Fibroblast of pulmonary artery (primary cell): ENCODE data around the gene LMOD2.

Experiments used
- DNase-seq: peaks from one replicate; pipeline ENCODE4 v3.0.0-alpha.2; 2010; ENCODE audit warnings: low read depth
- H3K4me3 ChIP-seq: replicated peaks from 2 replicates; pipeline ENCODE4 v1.5.1; 2011; ENCODE audit warnings: low read depth, mild to moderate bottlenecking, control low read depth, low read length, moderate library complexity
- TF ChIP-seq, protein P1 (sequence below): IDR thresholded peaks from 2 replicates; pipeline ENCODE4 v1.5.1; 2011; ENCODE audit warnings: mild to moderate bottlenecking, control low read depth, low read length, inconsistent platforms; ENCODE audit errors: missing control alignments

Gene LMOD2

DNA sequence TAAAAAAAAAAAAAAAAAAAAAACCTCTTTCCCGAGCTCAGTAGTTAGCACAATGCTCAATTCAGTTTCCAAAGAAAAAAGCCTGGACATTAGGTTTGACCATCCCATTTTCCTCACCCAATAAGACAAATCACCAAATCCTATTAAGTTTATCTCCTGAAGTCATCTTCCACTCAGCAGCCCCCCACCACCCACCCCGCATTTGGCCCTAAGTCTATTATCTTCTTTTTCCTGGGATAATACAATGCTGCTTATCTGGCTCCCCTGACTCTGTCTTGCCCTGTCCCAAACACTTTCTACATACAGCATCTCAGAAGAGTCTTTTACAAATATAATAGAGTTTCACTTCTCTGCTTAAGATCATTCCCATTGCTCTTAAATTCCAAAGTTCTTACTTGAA is 17.8 kb upstream of the LMOD2 start:
- DNase-seq = no peak
- TF ChIP-seq, protein P1, sequence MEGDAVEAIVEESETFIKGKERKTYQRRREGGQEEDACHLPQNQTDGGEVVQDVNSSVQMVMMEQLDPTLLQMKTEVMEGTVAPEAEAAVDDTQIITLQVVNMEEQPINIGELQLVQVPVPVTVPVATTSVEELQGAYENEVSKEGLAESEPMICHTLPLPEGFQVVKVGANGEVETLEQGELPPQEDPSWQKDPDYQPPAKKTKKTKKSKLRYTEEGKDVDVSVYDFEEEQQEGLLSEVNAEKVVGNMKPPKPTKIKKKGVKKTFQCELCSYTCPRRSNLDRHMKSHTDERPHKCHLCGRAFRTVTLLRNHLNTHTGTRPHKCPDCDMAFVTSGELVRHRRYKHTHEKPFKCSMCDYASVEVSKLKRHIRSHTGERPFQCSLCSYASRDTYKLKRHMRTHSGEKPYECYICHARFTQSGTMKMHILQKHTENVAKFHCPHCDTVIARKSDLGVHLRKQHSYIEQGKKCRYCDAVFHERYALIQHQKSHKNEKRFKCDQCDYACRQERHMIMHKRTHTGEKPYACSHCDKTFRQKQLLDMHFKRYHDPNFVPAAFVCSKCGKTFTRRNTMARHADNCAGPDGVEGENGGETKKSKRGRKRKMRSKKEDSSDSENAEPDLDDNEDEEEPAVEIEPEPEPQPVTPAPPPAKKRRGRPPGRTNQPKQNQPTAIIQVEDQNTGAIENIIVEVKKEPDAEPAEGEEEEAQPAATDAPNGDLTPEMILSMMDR = no peak
- no peak overlapping the region for H3K4me3 ChIP-seq

DNA sequence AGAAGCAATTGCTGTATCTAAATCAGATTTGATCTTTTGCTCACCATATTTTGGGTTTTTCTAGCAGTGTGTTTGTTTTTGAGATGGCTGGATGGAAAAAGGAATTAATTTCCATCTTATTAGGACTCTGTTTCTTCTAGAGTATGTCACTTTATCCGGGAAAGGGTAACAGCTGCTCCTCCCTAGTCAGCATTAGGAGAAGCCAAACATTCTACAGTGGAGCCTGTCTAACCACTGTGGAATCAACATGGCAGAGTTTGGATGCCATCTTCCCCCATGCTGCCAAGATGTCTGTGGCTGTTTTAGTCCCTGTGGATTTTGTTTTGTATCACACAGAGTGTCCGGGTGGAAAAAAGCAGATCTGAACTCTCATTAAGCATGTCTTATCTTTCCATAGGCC is 16.0 kb upstream of the LMOD2 start:
- H3K4me3 ChIP-seq = no peak overlapping the region
- DNase-seq = no peak
- TF ChIP-seq, protein P1 = no peak

DNA sequence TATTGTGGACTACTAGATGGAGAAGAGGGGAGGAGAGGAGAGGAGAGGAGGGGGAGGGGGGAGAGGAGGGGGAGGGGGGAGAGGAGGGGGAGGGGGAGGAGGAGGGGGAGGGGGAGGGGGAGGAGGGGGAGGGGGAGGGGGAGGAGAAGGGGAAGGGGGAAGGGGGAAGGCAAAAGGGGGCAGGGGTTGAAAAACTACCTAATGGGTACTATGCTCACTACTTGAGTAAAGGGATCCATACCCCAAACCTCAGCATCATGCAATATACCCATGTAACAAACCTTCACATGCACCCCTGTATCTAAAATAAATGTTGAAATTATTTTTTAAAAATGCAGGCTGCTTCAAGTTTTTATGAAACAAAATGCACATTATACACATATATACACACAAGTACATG is 15.1 kb upstream of the LMOD2 start:
- no peak for DNase-seq

DNA sequence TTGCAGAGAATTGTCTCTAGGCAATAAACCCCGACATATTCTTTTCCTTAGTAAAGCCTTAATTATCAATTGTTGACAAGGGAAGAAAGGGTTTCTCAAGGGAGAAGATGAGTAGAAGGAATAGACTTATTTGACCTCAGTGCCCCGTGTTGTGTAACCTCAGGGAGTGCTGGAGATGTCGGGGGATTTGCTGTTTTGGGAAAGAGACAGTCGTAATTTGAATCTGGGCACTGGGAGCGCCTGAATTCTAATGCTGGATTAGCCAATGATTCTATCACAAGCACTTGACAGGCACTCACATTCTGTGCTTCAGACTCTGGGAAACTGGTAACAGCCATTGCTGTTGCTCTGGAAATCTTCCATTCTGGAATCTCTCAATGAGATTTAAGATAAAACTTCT is 13.8 kb upstream of the LMOD2 start:
- no peak for DNase-seq
- no peak overlapping the region for H3K4me3 ChIP-seq
- TF ChIP-seq, protein P1 = no peak

More for the DNA sequence above, 15.1 kb upstream of the LMOD2 start:
- TF ChIP-seq, protein P1 = no peak
- H3K4me3 ChIP-seq = no peak overlapping the region

DNA sequence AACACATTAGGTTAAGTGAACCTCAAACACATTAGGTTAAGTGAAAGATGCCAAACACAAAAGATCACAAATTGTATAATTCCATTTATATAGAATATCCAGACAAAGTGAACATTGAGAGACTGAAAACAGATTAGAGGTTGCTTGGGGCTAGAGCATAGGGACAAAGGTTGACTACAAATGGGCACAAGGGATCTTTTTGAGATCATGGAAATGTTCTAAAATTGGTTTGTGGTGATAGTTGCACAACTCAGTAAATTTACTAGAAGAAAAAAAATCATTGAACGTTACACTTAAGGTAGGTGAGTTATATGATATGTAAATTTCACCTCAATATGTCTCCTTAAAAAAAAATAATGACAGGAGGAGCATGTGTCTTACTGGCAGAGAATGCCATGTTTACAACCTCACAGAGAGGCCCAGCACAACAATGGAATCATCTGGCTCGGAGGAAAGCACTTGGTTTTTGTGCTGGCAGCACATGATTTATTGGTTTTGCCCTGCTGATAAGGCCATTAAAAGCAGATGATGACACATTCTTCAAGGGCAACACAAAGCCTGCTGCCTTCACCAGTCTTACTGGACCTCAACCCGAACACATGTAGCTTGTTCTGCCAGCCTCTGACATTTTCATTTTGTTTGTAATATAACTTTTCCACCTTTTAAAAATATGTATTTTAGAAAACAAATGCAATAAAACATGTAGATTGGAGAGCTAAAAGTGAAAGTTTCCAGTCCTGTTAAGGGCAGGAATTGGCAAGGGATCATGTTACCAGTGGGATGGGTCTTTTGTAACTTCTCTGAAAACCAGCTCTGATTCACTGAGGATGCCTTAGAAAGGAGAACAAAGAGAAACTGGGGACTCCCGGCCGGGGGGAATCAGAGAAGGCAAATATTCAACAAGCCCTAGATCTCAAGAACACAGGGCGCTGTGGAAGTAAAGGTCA is 11.9 kb upstream of the LMOD2 start:
- peak; percentile 85 for DNase-seq
- H3K4me3 ChIP-seq = peak overlapping the region; percentile 41
- TF ChIP-seq, protein P1 = no peak

DNA sequence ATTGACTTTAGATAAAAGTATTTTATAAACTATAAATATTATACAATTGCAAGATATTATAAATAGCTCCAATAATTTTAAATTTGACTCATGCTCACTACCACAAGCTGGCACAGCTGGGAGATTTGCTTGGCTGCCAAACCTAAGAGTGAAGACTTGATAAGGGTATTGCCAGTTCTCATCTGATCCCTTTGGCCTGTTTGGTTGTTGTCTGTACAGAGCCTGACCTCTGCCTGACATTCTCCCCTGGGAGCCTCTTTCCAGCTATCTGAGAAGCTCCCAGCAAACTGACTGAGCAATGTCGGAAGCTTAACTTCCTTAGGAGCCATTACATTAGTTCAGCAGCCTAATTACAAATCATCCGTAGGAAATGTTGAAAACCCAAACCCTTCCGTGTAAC is 10.2 kb upstream of the LMOD2 start:
- no peak for DNase-seq
- H3K4me3 ChIP-seq = no peak overlapping the region
- TF ChIP-seq, protein P1 = no peak

DNA sequence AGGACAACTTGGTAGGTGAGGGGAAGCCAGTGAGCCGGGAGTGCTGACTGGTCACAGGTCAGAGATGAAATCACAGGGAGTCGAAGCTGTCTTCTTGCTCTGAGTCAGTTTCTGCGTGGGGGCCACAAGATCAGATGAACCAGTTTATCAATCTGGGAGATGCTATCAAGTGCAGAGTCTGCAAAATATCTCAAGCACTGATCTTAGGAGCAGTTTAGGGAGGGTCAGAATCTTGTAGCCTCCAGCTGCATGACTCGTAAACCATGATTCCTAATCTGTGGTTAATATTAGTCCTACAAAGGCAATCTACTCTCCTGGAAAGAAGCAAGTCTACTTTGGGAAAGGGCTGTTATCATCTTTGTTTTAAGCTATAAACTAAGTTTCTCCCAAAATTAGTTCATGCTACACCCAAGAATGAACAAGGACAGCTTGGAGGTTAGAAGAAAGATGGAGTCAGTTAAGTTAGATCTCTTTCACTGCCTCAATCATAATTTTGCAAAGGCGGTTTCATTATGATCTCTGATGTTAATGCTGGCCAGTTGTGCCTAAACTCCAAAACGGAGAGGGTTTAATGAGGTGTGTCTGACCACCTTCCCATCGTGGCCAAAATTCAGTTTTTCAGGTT is 8.4 kb upstream of the LMOD2 start:
- DNase-seq = no peak
- no peak overlapping the region for H3K4me3 ChIP-seq
- TF ChIP-seq, protein P1 = no peak
